Keratinocyte (primary cell): ENCODE measurements around the gene ZNF385A. TPM values are rescaled to one million over a fixed set of nuclear protein-coding genes. Genes with fewer than 3 reads are reported as not detected.
A peak's percentile ranks its signal among the peaks of the same experiment; 100 is the strongest.

Source experiments
- DNase-seq: peaks from one replicate; pipeline ENCODE4 v3.0.0-alpha.2; 2011; ENCODE audit warnings: low read depth, missing footprints, low spot score
- FAIRE-seq: peaks from 2 replicates; lab custom pipeline; 2011; peaks lifted over from hg19 to GRCh38; lab: Jason Lieb, UNC
- H2AFZ ChIP-seq: 2 replicates; pipeline ENCODE4 v1.6.0; 2012; ENCODE audit warnings: low read length, control low read depth, inconsistent platforms; ENCODE audit not compliant: control insufficient read depth
- H3K27ac ChIP-seq: 2 replicates; pipeline ENCODE4 v1.5.1; 2011; ENCODE audit warnings: low read length; ENCODE audit not compliant: control insufficient read depth, insufficient read depth
- H3K27me3 ChIP-seq: 3 replicates; pipeline ENCODE4 v1.6.0; 2011; ENCODE audit warnings: low read length; ENCODE audit not compliant: control insufficient read depth, insufficient read depth; ENCODE audit errors: extremely low read depth
- H3K36me3 ChIP-seq, 2 experiments: 2 replicates in 1 of 2; 3 replicates in 1 of 2; pipeline ENCODE4 v1.5.1; 2011; ENCODE audit warnings: low read length in 2 of 2, mild to moderate bottlenecking in 1 of 2; ENCODE audit not compliant: control insufficient read depth in 2 of 2, insufficient read depth in 2 of 2; ENCODE audit errors: extremely low read depth in 1 of 2
- H3K4me1 ChIP-seq: 3 replicates; pipeline ENCODE4 v1.5.1; 2011; ENCODE audit warnings: low read length; ENCODE audit not compliant: control insufficient read depth, insufficient read depth; ENCODE audit errors: extremely low read depth
- H3K4me2 ChIP-seq: 3 replicates; pipeline ENCODE4 v1.6.0; 2011; ENCODE audit warnings: low read depth, low read length; ENCODE audit not compliant: control insufficient read depth, insufficient read depth; ENCODE audit errors: extremely low read depth
- H3K4me3 ChIP-seq, 3 experiments: fragments of 200-600 bp in 1 of 3; sonication (generic) in 1 of 3; 2 replicates in 2 of 3; 3 replicates in 1 of 3; pipeline ENCODE4 v1.5.1; 2011 to 2016; ENCODE audit warnings: low read length in 3 of 3, mild to moderate bottlenecking in 3 of 3, control low read depth in 2 of 3, inconsistent platforms in 1 of 3, low read depth in 1 of 3, mixed read lengths in 1 of 3, mixed run types in 1 of 3, moderate library complexity in 1 of 3; ENCODE audit not compliant: control insufficient read depth in 2 of 3, insufficient read depth in 2 of 3; ENCODE audit errors: extremely low read depth in 1 of 3
- H3K79me2 ChIP-seq: 2 replicates; pipeline ENCODE4 v1.6.0; 2012; ENCODE audit warnings: low read length; ENCODE audit not compliant: control insufficient read depth, insufficient read depth
- H3K9ac ChIP-seq: 3 replicates; pipeline ENCODE4 v1.6.0; 2011; ENCODE audit warnings: low read length; ENCODE audit not compliant: control insufficient read depth, insufficient read depth; ENCODE audit errors: extremely low read depth
- H3K9me1 ChIP-seq: 3 replicates; pipeline ENCODE4 v1.6.0; 2011; ENCODE audit warnings: low read length; ENCODE audit not compliant: control insufficient read depth, insufficient read depth; ENCODE audit errors: extremely low read depth
- H3K9me3 ChIP-seq: 2 replicates; pipeline ENCODE4 v1.5.1; 2012; ENCODE audit warnings: low read depth, low read length; ENCODE audit not compliant: control insufficient read depth
- H4K20me1 ChIP-seq: 3 replicates; pipeline ENCODE4 v1.6.0; 2011; ENCODE audit warnings: low read length; ENCODE audit not compliant: control insufficient read depth, insufficient read depth; ENCODE audit errors: extremely low read depth
- CTCF ChIP-seq, 3 experiments: IDR thresholded peaks in 1 of 3; conservative IDR thresholded peaks in 1 of 3; optimal IDR thresholded peaks in 1 of 3; 2 replicates in 2 of 3; 3 replicates in 1 of 3; pipeline versions ENCODE3 to v1.5.1; 2011; ENCODE audit warnings: low read length in 3 of 3, mild to moderate bottlenecking in 3 of 3, moderate library complexity in 2 of 3, control low read depth in 1 of 3, inconsistent platforms in 1 of 3; ENCODE audit not compliant: insufficient read depth in 2 of 3; ENCODE audit errors: extremely low read depth in 1 of 3
- EZH2 ChIP-seq: IDR thresholded peaks from one replicate; pipeline ENCODE4 v1.6.1; 2012; ENCODE audit warnings: inconsistent platforms, mild to moderate bottlenecking, low read length, moderate library complexity
- dilution Hi-C: fragments of 300-500 bp; cut with MboI; formaldehyde crosslinking; loops from one replicate; pipeline ENCODE4 v1.7.0; 2020; ENCODE audit warnings: low sequenced_read_pairs; ENCODE audit not compliant: extremely low pct_ligation_motif_present
- polyA plus RNA-seq, 5 experiments: library from polyadenylated mRNA; depleted of rRNA in 3 of 5; stranded (reverse) in 3 of 5; stranded (forward) in 1 of 5; unstranded in 1 of 5; fragments of >200 nt; gene quantifications; 1 replicate in 1 of 5; 2 replicates in 3 of 5; 3 replicates in 1 of 5; pipeline versions ENCODE4 v1.2.1 to v1.2.3, GENCODE V29; 2011 to 2012; ENCODE audit warnings: missing spikeins in 2 of 5, low read depth in 1 of 5, low replicate concordance in 1 of 5

Gene ZNF385A
- polyA plus RNA-seq, 1 donor (not counting 4 experiments of a cell fraction or from before 2014, with no cell fraction given), result 11.4 TPM

GRCh38 chr12:54429014-54429471, 44.5 kb upstream of the ZNF385A start:
- DNase-seq (no peak), FAIRE-seq (no peak)
- peak overlapping the region; percentile 83 for H3K27ac ChIP-seq
- H3K9me1 ChIP-seq, result no peaks in the 10 kb centered on the region
- TF ChIP-seq EZH2 (no peak), CTCF (optimal IDR thresholded peaks at IDR 0.05 in 1 of 3, IDR thresholded peaks at IDR 0.05 in 1 of 3, conservative IDR thresholded peaks at IDR 0.05 in 1 of 3; ENCODE audit: extremely low read depth in 1 of 3, insufficient read depth in 2 of 3, low read length in 3 of 3) (no peak)
- dilution Hi-C loops, result no loop called here
- peak overlapping the region; percentile 37 for H2AFZ ChIP-seq
- H3K4me1 ChIP-seq, result peaks cover 45% of the 10 kb centered on the region
- H3K4me2 ChIP-seq, result peak overlapping the region; percentile 62
- no peaks in the 10 kb centered on the region for H3K79me2 ChIP-seq
- H3K9me3 ChIP-seq, result no peaks in the 10 kb centered on the region
- H3K27me3 ChIP-seq, result no peaks in the 10 kb centered on the region
- no peaks in the 10 kb centered on the region for H3K36me3 ChIP-seq
- peak overlapping the region in 1 of 3 experiments; percentile 24 for H3K4me3 ChIP-seq
- peak overlapping the region; percentile 64 for H3K9ac ChIP-seq
- no peaks in the 10 kb centered on the region for H4K20me1 ChIP-seq

GRCh38 chr12:54428050-54429013, 43.8 kb upstream of the ZNF385A start:
- dilution Hi-C loops, result no loop called here
- no peak for DNase-seq
- H3K9ac ChIP-seq, result peak overlapping the region; percentile 64

More at GRCh38 chr12:54428050-54429013, 43.8 kb upstream of the ZNF385A start:
- no peak for FAIRE-seq
- H3K27me3 ChIP-seq, result no peaks in the 10 kb centered on the region
- no peaks in the 10 kb centered on the region for H3K9me1 ChIP-seq
- no peaks in the 10 kb centered on the region for H3K9me3 ChIP-seq
- H3K4me1 ChIP-seq, result peaks cover 48% of the 10 kb centered on the region
- H3K4me2 ChIP-seq, result peak overlapping the region; percentile 62
- H3K79me2 ChIP-seq, result no peaks in the 10 kb centered on the region
- no peak for TF ChIP-seq EZH2
- no peak for TF ChIP-seq CTCF (optimal IDR thresholded peaks at IDR 0.05 in 1 of 3, IDR thresholded peaks at IDR 0.05 in 1 of 3, conservative IDR thresholded peaks at IDR 0.05 in 1 of 3; ENCODE audit: extremely low read depth in 1 of 3, insufficient read depth in 2 of 3, low read length in 3 of 3)
- H3K36me3 ChIP-seq, result no peaks in the 10 kb centered on the region
- no peaks in the 10 kb centered on the region for H4K20me1 ChIP-seq
- no peak overlapping the region for H2AFZ ChIP-seq
- H3K4me3 ChIP-seq, result peak overlapping the region in 1 of 3 experiments; percentile 24
- peak overlapping the region; percentile 83 for H3K27ac ChIP-seq
